Cortex of kidney (tissue), 1 donor: ENCODE results near the gene PCDHA3.
"Not testable (repeated sequence)": the region's sequence is repeated elsewhere in the genome, so short reads cannot be mapped to it uniquely, and the experiment has no call there.

Experiments
- DNase-seq: peaks from one replicate; lab custom pipeline; 2025; lab: John Stamatoyannopoulos, UW

PCDHA3 gene

DNA sequence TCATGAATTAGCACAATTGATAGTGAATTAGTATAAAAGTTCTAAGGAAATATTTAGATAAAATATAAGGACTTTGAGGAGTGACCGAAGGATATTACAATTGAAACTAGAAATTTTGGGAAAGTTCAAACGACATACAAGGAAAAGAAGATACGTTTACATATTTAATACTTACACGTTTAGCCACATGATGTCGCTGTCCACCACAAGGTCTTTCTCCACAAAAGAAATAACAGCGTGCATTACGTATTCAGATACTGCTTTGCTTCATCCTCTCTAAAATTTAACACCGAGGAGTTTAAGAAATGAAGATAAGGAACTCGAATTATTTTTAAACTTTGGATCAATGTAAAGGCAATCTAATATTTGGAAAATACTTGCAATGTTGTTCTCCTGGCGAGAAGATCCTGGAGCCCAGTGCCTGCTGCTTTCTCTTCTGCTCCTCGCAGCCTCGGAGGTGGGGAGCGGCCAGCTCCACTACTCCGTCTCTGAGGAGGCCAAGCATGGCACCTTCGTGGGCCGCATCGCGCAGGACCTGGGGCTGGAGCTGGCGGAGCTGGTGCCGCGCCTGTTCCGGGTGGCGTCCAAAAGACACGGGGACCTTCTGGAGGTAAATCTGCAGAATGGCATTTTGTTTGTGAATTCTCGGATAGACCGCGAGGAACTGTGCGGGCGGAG, at the start of gene PCDHA3:
Gene PCDHA3, plus strand, starts transcription at position 242 of the 678 bp plus-strand sequence.
- no peak for DNase-seq

DNA sequence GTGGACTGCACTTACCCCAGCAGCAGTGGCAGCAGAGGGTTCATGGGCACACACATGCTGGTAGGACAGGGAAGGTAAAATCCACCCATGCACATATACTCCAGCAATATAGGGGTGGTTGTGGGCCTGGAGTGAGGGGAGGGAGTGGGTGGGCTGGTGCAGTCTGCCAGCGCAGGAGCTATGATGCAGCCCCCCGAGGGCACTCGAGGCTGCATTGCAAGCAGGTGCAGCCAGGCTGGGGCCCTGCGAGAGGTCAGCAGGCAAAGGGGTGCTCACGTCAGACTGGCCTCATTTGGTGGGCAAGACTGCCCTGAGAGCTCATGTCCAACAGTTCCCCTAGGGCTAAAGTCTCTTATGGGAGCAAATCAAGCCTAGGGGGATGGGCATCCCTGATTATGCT, 47.3 kb upstream of the PCDHA3 start:
- no peak for DNase-seq

DNA sequence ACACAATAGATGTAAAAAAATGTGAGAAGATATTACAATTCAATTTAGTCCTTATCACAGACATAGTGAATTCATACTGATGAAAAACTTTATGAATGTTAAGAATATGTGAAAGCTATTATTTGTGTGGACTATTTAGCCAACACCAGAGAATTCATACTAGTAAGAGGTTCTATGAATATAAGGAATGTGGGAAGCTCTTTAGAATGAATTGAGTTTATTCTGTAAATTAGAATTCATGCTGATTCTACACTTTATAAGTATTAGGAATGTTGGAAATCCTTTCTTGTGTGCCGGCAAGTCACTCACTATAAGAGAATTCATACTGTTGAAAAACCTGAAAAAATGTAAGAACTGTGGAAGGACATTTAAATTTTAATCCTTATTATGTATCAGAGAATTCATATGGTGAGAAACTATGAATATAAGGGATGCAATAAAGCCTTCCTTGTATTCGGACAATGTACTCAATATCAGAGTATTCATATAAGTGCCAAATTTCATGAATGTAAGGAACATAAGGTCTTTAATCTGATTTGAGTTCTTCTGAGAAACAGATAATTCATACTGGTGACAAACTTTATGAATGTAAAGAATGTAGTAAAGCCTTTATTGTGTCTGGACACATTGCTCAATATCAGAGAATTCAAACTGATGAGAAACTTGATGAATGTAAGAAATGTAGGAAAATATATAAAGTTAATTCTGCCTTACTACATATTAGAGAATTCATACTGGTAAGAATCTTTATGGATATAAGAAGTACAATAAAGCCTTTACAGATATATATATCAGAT, 36.5 kb upstream of the PCDHA3 start:
- no peak for DNase-seq

DNA sequence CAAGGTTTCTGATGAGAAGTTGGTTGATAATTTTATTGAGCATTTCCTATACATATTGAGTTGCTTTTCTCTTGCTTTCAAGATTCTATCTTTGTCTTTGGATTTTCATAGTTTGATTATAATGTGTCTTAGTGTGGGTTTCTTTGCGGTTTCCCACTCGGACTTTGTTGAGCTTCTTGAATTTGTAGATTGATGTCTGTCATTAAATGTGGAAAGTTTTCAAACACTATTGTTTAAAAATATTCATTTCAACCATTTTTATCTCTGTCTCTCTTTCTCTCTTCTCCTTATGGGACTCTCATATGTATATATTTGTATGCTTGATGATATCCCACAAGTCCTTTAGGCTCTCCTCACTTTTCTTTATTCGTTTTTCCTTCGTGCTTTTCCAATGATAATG, 33.4 kb upstream of the PCDHA3 start:
- DNase-seq, result no peak

DNA sequence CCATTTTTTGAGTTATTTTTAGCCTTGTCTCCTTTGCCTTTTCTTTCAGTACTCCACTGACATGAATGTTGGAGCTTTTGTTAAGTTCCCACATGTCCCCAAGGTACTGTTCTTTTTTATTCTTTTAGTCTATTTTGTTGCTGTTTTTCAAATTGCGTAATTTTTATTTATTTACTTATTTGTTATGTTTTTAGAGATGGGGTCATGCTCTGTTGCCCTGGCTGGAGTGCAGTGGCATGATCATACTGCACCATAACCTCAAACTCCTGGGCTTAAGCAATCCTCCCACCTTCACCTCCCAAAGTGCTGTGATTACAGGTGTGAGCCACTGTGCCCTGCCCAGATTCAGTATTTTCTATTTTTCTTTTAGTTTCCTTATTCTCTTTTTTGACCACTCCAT, 20.3 kb upstream of the PCDHA3 start:
- DNase-seq, result no peak

DNA sequence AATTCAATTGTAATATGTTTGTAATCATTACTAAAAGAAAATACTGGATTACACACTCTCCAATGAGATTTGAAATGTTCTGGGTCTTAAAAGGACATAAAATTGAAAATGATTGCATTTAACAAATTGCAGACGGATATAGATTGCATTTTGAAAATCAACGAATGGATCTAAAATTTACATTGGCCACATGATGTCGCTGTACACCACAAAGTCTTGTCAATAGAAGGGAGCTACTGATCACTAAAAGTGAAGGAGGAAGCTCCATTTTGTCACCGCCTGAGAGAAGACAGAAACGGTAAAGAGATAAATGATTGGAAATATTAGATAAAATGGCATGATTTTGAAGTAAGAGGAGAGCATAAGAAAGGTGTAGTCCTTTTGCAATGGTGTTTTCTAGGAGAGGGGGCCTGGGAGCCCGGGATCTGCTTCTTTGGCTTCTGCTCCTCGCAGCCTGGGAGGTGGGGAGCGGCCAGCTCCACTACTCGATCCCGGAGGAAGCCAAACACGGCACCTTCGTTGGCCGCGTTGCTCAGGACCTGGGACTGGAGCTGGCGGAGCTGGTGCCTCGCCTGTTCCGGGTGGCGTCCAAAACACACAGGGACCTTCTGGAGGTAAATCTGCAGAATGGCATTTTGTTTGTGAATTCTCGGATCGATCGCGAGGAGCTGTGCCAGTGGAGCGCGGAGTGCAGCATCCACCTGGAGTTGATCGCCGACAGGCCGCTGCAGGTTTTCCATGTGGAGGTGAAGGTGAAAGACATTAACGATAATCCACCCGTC, 14.8 kb upstream of the PCDHA3 start, which contains the start of gene PCDHA1:
Gene PCDHA1, plus strand, starts transcription at position 236 of the 782 bp plus-strand sequence.
- DNase-seq, result no peak

DNA sequence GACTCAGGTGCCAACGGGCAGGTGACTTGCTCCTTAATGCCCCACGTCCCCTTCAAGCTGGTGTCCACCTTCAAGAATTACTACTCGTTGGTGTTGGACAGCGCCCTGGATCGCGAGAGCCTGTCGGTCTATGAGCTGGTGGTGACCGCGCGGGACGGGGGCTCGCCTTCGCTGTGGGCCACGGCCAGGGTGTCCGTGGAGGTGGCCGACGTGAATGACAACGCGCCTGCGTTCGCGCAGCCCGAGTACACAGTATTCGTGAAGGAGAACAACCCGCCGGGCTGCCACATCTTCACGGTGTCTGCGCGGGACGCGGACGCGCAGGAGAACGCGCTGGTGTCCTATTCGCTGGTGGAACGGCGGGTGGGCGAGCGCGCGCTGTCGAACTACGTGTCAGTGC, 13.4 kb upstream of the PCDHA3 start:
- not testable (repeated sequence) for DNase-seq

DNA sequence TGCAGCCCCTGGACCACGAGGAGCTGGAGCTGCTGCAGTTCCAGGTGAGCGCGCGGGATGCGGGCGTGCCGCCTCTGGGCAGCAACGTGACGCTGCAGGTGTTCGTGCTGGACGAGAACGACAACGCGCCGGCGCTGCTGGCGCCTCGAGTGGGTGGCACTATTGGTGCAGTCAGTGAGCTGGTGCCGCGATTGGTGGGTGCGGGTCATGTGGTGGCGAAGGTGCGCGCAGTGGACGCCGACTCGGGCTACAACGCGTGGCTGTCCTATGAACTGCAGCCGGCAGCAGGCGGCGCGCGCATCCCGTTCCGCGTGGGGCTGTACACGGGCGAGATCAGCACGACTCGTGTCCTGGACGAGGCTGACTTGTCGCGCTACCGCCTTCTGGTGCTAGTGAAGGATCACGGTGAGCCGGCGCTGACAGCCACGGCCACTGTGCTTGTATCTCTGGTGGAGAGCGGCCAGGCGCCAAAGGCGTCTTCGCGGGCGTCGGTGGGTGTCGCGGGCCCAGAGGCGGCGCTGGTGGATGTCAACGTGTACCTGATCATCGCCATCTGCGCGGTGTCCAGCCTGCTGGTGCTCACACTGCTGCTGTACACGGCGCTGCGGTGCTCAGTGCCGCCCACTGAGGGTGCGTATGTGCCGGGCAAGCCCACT, 12.9 kb upstream of the PCDHA3 start:
- not testable (repeated sequence) for DNase-seq

DNA sequence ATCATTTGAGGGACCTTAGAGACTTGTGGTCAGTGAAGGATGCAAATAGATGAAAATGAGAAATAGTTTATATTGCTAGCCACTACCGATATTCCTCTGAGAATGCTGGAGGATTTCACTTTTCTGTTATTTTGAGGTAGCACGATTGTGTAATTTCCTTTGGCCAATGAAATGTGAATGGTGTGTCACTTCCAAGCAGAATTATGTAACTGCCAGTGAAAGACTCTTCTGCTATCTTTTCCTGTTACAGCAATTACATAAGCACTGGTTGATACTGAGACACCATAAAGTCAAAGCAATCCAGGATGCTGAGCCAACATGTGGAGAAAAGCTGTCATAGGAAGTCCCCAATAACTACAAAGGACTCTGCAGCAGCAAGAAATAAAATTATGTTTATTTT, 9.8 kb upstream of the PCDHA3 start:
- DNase-seq, result no peak

DNA sequence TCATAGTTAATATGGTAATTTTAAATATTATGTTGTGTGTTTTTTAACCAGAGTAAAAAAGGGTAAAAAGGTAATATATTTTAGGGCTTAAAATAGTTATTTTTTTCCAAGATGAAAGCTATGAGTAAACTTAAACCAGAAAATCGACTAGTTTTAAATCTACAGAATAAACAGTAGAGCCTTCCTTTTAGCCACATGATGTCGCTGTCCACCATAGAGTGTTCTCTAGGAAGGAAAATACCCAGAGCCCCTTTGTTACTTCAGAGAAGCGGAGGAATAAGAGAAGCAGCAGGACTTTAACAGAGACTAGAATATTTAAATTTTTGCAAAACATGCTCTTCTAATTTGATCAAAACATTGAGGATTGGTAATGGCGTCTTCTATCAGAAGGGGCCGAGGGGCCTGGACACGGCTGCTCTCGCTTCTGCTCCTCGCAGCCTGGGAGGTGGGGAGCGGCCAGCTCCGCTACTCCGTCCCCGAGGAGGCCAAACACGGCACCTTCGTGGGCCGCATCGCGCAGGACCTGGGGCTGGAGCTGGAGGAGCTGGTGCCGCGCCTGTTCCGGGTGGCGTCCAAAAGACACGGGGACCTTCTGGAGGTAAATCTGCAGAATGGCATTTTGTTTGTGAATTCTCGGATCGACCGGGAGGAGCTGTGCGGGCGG, 6.1 kb upstream of the PCDHA3 start, which contains the start of gene PCDHA2:
Gene PCDHA2, plus strand, starts transcription at position 258 of the 664 bp plus-strand sequence.
- no peak for DNase-seq

DNA sequence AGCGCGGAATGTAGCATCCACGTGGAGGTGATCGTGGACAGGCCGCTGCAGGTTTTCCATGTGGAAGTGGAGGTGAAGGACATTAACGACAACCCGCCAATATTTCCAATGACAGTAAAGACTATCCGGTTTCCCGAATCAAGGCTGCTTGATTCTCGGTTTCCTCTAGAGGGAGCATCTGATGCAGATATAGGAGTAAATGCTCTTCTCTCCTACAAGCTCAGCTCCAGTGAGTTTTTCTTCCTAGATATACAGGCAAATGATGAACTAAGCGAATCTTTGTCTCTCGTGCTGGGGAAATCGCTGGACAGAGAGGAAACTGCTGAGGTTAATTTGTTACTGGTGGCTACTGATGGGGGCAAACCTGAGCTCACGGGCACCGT, 5.6 kb upstream of the PCDHA3 start:
- DNase-seq, result no peak

DNA sequence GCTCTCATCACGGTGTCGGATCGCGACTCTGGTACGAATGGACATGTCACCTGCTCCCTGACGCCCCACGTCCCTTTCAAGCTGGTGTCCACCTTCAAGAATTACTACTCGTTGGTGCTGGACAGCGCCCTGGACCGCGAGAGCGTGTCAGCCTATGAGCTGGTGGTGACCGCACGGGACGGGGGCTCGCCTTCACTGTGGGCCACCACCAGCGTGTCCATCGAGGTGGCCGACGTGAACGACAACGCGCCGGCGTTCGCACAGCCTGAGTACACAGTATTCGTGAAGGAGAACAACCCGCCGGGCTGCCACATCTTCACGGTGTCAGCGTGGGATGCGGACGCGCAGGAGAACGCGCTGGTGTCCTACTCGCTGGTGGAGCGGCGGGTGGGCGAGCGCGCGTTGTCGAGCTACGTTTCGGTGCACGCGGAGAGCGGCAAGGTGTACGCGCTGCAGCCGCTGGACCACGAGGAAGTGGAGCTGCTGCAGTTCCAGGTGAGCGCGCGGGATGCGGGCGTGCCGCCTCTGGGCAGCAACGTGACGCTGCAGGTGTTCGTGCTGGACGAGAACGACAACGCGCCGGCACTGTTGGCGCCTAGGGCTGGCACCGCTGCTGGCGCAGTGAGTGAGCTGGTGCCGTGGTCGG, 4.7 kb upstream of the PCDHA3 start:
- not testable (repeated sequence) for DNase-seq

DNA sequence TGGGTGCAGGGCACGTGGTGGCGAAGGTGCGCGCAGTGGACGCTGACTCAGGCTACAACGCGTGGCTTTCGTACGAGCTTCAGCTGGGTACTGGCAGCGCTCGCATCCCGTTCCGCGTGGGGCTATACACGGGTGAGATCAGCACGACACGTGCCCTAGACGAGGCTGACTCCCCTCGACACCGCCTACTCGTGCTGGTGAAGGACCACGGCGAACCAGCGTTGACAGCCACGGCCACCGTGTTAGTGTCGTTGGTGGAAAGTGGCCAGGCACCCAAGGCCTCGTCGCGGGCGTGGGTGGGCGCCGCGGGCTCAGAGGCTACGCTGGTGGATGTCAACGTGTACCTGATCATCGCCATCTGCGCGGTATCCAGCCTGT, 4.2 kb upstream of the PCDHA3 start:
- DNase-seq, result no peak

DNA sequence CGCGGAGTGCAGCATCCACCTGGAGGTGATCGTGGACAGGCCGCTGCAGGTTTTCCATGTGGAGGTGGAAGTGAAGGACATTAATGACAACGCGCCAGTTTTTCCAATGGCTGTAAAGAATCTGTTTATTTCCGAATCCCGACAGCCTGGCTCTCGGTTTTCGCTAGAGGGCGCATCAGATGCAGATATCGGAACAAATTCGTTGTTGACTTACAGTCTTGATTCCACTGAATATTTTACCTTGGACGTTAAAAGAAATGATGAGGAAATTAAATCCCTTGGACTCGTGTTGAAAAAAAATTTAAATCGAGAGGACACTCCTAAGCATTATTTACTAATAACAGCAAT, 611 bp downstream of the PCDHA3 start:
- no peak for DNase-seq

DNA sequence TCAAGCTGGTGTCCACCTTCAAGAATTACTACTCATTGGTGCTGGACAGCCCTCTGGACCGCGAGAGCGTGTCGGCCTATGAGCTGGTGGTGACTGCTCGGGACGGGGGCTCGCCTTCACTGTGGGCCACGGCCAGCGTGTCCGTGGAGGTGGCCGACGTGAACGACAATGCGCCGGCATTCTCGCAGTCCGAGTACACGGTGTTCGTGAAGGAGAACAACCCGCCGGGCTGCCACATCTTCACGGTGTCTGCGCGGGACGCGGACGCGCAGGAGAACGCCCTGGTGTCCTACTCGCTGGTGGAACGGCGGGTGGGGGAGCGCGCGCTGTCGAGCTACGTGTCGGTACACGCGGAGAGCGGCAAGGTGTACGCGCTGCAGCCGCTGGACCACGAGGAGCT, 1.5 kb downstream of the PCDHA3 start:
- not testable (repeated sequence) for DNase-seq

DNA sequence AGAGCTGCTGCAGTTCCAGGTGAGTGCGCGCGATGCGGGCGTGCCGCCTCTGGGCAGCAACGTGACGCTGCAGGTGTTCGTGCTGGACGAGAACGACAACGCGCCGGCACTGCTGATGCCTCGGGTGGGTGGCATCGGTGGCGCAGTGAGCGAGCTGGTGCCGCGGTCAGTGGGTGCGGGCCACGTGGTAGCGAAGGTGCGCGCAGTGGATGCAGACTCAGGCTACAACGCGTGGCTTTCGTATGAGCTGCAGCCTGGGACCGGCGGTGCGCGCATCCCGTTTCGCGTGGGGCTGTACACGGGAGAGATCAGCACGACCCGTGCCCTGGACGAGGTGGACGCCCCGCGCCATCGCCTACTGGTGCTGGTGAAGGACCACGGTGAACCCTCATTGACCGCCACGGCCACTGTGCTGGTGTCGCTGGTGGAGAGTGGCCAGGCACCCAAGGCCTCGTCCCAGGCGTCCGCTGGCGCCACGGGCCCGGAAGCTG, 2.0 kb downstream of the PCDHA3 start:
- no peak for DNase-seq

DNA sequence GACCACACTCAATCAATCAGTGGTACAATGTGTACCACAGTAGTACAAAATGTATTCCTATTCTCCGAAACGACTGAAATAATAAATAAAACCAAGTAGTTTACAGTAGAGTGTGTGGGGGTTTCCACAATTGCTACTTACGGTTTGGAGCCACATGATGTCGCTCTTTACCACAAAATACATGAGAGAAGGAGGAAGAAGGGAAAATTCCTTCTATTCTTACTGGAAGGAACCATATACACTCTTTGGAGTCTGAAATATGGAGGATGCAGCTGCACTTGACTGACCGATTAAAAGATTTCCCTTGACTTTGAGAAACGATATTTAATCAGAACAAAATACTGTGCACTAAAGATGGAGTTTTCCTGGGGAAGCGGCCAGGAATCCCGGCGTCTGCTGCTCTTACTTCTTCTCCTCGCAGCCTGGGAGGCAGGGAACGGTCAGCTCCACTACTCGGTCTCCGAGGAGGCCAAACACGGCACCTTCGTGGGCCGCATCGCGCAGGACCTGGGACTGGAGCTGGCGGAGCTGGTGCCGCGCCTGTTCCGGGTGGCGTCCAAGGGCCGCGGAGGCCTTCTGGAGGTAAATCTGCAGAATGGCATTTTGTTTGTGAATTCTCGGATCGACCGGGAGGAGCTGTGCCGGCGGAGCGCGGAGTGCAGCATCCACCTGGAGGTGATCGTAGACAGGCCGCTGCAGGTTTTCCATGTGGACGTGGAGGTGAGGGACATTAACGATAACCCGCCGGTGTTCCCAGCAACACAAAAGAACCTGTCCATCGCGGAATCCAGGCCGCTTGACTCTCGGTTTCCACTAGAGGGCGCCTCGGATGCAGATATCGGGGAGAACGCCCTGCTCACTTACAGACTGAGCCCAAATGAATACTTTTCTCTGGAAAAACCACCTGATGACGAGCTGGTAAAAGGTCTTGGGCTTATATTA, 6.2 kb downstream of the PCDHA3 start, which contains the start of gene PCDHA4:
Gene PCDHA4, plus strand, starts transcription at position 235 of the 942 bp plus-strand sequence.
- DNase-seq, result no peak

DNA sequence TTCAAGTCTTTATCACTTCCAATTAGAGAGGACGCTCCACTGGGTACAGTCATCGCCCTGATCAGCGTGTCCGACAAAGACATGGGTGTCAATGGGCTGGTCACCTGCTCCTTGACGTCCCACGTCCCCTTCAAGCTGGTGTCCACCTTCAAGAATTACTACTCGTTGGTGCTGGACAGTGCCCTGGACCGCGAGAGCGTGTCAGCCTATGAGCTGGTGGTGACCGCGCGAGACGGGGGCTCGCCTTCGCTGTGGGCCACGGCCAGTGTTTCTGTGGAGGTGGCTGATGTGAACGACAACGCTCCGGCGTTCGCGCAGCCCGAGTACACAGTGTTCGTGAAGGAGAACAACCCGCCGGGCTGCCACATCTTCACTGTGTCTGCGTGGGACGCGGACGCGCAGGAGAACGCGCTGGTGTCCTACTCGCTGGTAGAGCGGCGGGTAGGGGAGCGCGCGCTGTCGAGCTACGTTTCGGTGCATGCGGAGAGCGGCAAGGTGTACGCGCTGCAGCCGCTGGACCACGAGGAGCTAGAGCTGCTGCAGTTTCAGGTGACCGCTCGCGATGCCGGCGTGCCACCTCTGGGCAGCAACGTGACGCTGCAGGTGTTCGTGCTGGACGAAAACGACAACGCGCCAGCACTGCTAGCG, 7.5 kb downstream of the PCDHA3 start:
- not testable (repeated sequence) for DNase-seq

DNA sequence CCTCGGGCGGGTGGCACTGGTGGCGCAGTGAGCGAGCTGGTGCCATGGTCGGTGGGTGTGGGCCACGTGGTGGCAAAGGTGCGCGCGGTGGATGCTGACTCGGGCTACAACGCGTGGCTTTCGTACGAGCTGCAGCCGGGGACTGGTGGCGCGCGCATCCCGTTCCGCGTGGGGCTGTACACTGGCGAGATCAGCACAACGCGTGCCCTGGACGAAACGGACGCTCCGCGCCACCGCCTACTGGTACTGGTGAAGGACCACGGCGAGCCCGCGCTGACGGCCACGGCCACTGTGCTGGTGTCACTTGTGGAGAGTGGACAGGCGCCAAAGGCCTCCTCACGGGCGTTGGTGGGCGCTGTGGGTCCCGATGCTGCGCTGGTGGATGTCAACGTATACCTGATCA, 8.0 kb downstream of the PCDHA3 start:
- no peak for DNase-seq
